ENCODE measurements around the gene TOX2. TPM values are rescaled to one million over a fixed set of nuclear protein-coding genes. Genes with fewer than 3 reads are reported as not detected.

TOX2 gene
- total RNA-seq, 2 donors from 2014 or later: 2.4 to 3.4 TPM

DNA sequence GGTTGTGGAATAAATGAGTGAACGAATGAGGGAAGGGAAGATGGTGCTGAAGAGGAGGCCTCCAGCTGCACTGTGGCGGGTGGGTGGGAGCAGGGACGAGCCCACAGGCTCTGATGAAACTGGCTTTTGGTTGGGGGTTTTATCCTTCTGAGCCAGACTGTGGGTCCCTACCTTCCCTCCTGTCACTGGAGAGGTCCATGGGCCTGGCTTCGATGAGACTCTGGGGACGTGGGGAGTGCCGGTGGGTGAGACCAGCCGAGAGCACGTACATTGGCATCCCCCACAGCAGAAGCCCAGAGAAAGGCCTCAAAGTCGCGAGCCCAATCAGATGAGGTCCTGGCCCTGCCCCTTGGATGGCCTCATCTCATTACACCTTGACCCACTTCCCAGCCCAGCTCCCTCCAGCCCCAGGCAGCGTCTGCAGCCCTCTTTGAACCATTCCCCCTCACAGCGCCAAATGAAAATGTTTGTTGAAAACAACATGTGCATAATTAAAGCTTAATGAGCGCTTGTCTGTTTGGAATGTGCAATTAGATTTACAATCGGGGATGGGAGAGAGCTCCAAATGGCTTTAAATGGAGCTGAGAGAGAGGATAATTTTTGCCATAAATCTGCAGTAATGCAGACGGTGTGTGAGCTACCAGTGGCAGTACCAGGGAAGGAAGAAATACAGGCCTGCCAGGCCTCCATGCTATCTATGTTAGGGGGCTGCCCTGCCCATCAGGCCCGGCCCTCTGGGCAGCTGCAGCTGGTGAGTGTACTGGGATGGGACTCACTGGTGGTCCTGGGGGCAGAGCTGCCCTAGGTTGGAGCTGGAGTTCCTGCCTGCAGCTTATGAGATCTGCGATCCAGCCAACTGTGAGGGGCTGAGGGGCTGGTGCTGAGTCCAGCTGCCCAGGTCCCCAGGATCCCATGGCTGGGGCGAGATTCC is 47.2 kb downstream of the TOX2 start:
- H3K27me3 Mint-ChIP-seq (ENCODE audit: insufficient read depth): peaks cover 17% of the 10 kb centered on the region
- WGBS, 2 experiments (ENCODE audit: insufficient coverage in 1 of 2, insufficient read length in 1 of 2): 83 to 86% methylated on average over 10 to 18 of the region's 18 CpGs

DNA sequence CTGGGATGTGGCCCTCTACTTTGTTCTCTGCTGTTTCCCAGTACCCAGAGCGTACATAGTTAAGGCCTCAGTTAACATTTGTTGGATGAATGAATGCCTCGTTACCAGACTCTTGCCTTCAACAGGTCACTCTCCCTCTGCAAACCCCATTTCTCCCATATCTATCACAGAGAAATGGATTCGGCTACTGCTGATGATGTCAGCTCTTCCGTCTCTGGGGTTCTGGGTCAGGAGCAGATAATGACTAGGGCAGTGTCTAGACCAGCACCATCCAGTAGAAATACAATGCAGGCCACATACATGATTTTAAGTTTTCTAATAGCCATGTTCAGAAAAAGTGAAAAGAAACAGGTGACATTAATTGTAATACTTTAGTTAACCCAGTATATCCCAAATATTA is 47.9 kb downstream of the TOX2 start:
- H3K9me3 Mint-ChIP-seq: peaks cover 2% of the 10 kb centered on the region
- peaks cover 6% of the 10 kb centered on the region for H3K4me1 Mint-ChIP-seq
- peaks cover 17% of the 10 kb centered on the region for H3K27me3 Mint-ChIP-seq (ENCODE audit: insufficient read depth)
- H3K27me3 ChIP-seq (ENCODE audit: control insufficient read depth, insufficient read depth, low read length, poor library complexity, severe bottlenecking): no peaks in the 10 kb centered on the region
- H3K27ac ChIP-seq (ENCODE audit: low read depth, low read length): no peak overlapping the region
- TF ChIP-seq, protein P1, sequence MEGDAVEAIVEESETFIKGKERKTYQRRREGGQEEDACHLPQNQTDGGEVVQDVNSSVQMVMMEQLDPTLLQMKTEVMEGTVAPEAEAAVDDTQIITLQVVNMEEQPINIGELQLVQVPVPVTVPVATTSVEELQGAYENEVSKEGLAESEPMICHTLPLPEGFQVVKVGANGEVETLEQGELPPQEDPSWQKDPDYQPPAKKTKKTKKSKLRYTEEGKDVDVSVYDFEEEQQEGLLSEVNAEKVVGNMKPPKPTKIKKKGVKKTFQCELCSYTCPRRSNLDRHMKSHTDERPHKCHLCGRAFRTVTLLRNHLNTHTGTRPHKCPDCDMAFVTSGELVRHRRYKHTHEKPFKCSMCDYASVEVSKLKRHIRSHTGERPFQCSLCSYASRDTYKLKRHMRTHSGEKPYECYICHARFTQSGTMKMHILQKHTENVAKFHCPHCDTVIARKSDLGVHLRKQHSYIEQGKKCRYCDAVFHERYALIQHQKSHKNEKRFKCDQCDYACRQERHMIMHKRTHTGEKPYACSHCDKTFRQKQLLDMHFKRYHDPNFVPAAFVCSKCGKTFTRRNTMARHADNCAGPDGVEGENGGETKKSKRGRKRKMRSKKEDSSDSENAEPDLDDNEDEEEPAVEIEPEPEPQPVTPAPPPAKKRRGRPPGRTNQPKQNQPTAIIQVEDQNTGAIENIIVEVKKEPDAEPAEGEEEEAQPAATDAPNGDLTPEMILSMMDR (conservative IDR thresholded peaks at IDR 0.05): no peak
- peaks cover 3% of the 10 kb centered on the region for H3K4me1 ChIP-seq (ENCODE audit: control insufficient read depth, insufficient read depth, low read length)
- no peak overlapping the region for H3K9ac ChIP-seq (ENCODE audit: extremely low read depth, low read length, poor library complexity, severe bottlenecking)
- H3K36me3 ChIP-seq (ENCODE audit: control insufficient read depth, insufficient read depth, low read length): no peaks in the 10 kb centered on the region
- H3K36me3 Mint-ChIP-seq (ENCODE audit: low read depth): no peaks in the 10 kb centered on the region
- no peak overlapping the region for H3K4me3 ChIP-seq (ENCODE audit: low read length)
- WGBS, 2 experiments (ENCODE audit: insufficient coverage in 1 of 2, insufficient read length in 1 of 2): 95 to 100% methylated on average over 1 to 4 of the region's 4 CpGs
- no peak overlapping the region for H3K27ac Mint-ChIP-seq
- H3K9me3 ChIP-seq (ENCODE audit: control insufficient read depth, low read length): no peaks in the 10 kb centered on the region
- H3K4me3 Mint-ChIP-seq: no peak overlapping the region
- no peak for DNase-seq

More for the DNA sequence above, 47.2 kb downstream of the TOX2 start:
- peak; percentile 72 for DNase-seq
- Histone ChIP-seq H3K9me3 (ENCODE audit: control insufficient read depth, low read length) (no peaks in the 10 kb centered on the region), H3K4me3 (ENCODE audit: low read length) (no peak overlapping the region), H3K4me1 (ENCODE audit: control insufficient read depth, insufficient read depth, low read length) (peaks cover 3% of the 10 kb centered on the region), H3K9ac (ENCODE audit: extremely low read depth, low read length, poor library complexity, severe bottlenecking) (no peak overlapping the region), H3K27ac (ENCODE audit: low read depth, low read length) (no peak overlapping the region), H3K36me3 (ENCODE audit: control insufficient read depth, insufficient read depth, low read length) (no peaks in the 10 kb centered on the region), H3K27me3 (ENCODE audit: control insufficient read depth, insufficient read depth, low read length, poor library complexity, severe bottlenecking) (no peaks in the 10 kb centered on the region)
- H3K4me1 Mint-ChIP-seq: peaks cover 6% of the 10 kb centered on the region
- TF ChIP-seq, protein P1 (conservative IDR thresholded peaks at IDR 0.05): no peak
- no peaks in the 10 kb centered on the region for H3K36me3 Mint-ChIP-seq (ENCODE audit: low read depth)
- H3K27ac Mint-ChIP-seq: no peak overlapping the region
- H3K4me3 Mint-ChIP-seq: no peak overlapping the region
- peaks cover 5% of the 10 kb centered on the region for H3K9me3 Mint-ChIP-seq

DNA sequence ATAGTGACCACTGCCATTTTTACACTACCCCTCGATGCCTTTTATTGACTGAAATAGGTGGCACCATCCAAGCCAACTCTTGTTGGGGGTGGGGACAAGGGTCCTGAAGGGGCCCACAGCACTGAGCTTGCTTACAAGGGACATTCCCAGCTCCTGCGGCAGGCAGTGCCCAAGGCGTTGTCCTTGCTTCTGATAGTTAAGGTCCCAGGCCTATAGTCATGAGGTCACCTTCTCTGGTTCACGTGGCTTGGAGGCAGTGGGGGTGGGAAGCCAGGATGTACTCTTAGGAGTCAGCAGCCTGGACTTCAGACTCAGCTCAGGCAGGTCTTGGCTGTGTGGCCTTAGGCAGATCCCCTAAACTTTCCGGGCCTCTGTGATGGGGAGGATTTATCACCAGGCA is 48.6 kb downstream of the TOX2 start:
- Histone ChIP-seq H3K27ac (ENCODE audit: low read depth, low read length) (no peak overlapping the region), H3K9me3 (ENCODE audit: control insufficient read depth, low read length) (no peaks in the 10 kb centered on the region), H3K36me3 (ENCODE audit: control insufficient read depth, insufficient read depth, low read length) (no peaks in the 10 kb centered on the region), H3K9ac (ENCODE audit: extremely low read depth, low read length, poor library complexity, severe bottlenecking) (no peak overlapping the region), H3K4me3 (ENCODE audit: low read length) (no peak overlapping the region), H3K4me1 (ENCODE audit: control insufficient read depth, insufficient read depth, low read length) (peaks cover 3% of the 10 kb centered on the region), H3K27me3 (ENCODE audit: control insufficient read depth, insufficient read depth, low read length, poor library complexity, severe bottlenecking) (no peaks in the 10 kb centered on the region)
- Mint-ChIP-seq H3K27ac (no peak overlapping the region), H3K9me3 (no peaks in the 10 kb centered on the region), H3K4me3 (no peak overlapping the region), H3K4me1 (peaks cover 6% of the 10 kb centered on the region), H3K36me3 (ENCODE audit: low read depth) (no peaks in the 10 kb centered on the region), H3K27me3 (ENCODE audit: insufficient read depth) (peaks cover 17% of the 10 kb centered on the region)
- peak; percentile 44 for DNase-seq
- TF ChIP-seq, protein P1 (conservative IDR thresholded peaks at IDR 0.05): no peak
- WGBS, 2 experiments (ENCODE audit: insufficient coverage in 1 of 2, insufficient read length in 1 of 2): 91 to 96% methylated on average over 4 to 5 of the region's 5 CpGs
